Sigmoid colon (tissue), 7 donors: ENCODE measurements around the gene SRP68. TPM values are rescaled to one million over a fixed set of nuclear protein-coding genes. Genes with fewer than 3 reads are reported as not detected.

Experiments used
- DNase-seq: peaks from one replicate; pipeline ENCODE4 v3.0.0-alpha.2; 2019
- H3K27ac ChIP-seq, 4 donors: fragments of 200-600 bp; sonication (generic); one replicate each; pipeline ENCODE4 v1.5.1; 2016 to 2019; ENCODE audit warnings: mild to moderate bottlenecking in 1 of 4
- H3K27me3 ChIP-seq, 3 donors: fragments of 200-600 bp; sonication (generic); one replicate each; pipeline ENCODE4 v1.5.1; 2019; ENCODE audit warnings: mild to moderate bottlenecking in 1 of 3
- H3K36me3 ChIP-seq, 4 donors: fragments of 200-600 bp; sonication (generic); one replicate each; pipeline ENCODE4 v1.5.1; 2016 to 2019
- H3K4me1 ChIP-seq, 4 donors: fragments of 200-600 bp; sonication (generic); one replicate each; pipeline ENCODE4 v1.5.1; 2017 to 2019
- H3K4me3 ChIP-seq, 4 donors: fragments of 200-600 bp; sonication (generic); one replicate each; pipeline ENCODE4 v1.5.1; 2017 to 2019; ENCODE audit warnings: mild to moderate bottlenecking in 2 of 4, moderate library complexity in 1 of 4
- H3K9me3 ChIP-seq, 4 donors: fragments of 200-600 bp in 3 of 4; sonication (generic) in 3 of 4; one replicate each; pipeline versions ENCODE4 v1.5.1 to v1.6.1; 2013 to 2019
- EP300 ChIP-seq, 4 donors: sonication (generic); formaldehyde crosslinking; IDR thresholded peaks; one replicate each; pipeline ENCODE4 v1.6.1; 2017; ENCODE audit warnings: antibody characterized with exemption in 4 of 4
- POLR2A ChIP-seq, 2 donors: fragments of 450-650 bp; IDR thresholded peaks; one replicate each; pipeline ENCODE4 v1.6.1; 2016; ENCODE audit warnings: antibody characterized with exemption in 2 of 2, mild to moderate bottlenecking in 2 of 2, moderate library complexity in 2 of 2
- POLR2AphosphoS5 ChIP-seq, 4 donors: sonication (generic); formaldehyde crosslinking; IDR thresholded peaks; one replicate each; pipeline ENCODE4 v1.6.1; 2017; ENCODE audit warnings: antibody characterized with exemption in 4 of 4
- WGBS, 2 donors: extraction: QIAGEN DNeasy Blood & Tissue Kit; methylation state at CpG; one replicate each; pipeline ENCODE4 v1.1.7; 2013; 5-methylcytosine and 5-hydroxymethylcytosine counted together
- intact Hi-C: fragments of 100-400 bp; cut with DNase I; formaldehyde crosslinking; loops from one replicate; pipeline ENCODE4 v1.15.1; 2023
- polyA plus RNA-seq, 3 donors: library from polyadenylated mRNA; stranded (reverse); fragments of 200-250 nt; gene quantifications; one replicate each; pipeline ENCODE4 v1.2.3, GENCODE V29; 2013
- total RNA-seq, 4 donors: library from RNA; depleted of rRNA; stranded (reverse); fragments of >200 nt; gene quantifications; one replicate each; pipeline ENCODE4 v1.1.0, GENCODE V29; 2016
- TF ChIP-seq, protein P1 (sequence below), 4 experiments: fragments of 450-650 bp in 3 of 4; fragments of 200-600 bp in 1 of 4; IDR thresholded peaks; one replicate each; pipeline ENCODE4 v1.5.1; 2016 to 2019; ENCODE audit warnings: antibody characterized with exemption in 4 of 4, mild to moderate bottlenecking in 3 of 4, moderate library complexity in 2 of 4
- donor health status: healthy with polysubstance abuse.
- donor health status: Bipolar disorder and iron deficiency.
- donor health status: healthy.

Gene SRP68
- total and polyA plus RNA-seq, 7 donors: 37.2 to 60.6 (median 53.1) TPM

DNA sequence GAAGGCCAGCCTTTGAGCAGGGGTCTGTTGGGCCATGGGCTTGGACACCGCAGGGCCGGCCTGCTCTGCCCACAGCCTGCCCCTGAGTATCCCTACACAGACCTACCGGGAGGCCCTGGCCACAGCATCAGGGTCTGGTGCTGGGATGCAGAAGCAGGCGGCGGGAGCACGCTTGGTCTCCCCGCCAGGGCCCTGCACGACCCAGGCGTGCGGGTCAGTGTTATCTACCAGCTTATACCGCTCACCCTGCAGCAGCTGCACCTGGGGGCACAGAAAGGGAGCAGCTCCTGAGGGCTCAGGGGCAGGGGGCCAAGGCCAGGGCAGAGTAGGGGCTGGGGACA lies 54.0 kb downstream of the SRP68 start:
- no peaks in the 10 kb centered on the region for H3K27me3 ChIP-seq
- H3K9me3 ChIP-seq: no peaks in the 10 kb centered on the region
- no peaks in the 10 kb centered on the region for H3K36me3 ChIP-seq
- WGBS, 2 donors: 89 to 94% methylated on average over 11 of the region's 11 CpGs
- intact Hi-C loops: no loop called here
- TF ChIP-seq, protein P1, sequence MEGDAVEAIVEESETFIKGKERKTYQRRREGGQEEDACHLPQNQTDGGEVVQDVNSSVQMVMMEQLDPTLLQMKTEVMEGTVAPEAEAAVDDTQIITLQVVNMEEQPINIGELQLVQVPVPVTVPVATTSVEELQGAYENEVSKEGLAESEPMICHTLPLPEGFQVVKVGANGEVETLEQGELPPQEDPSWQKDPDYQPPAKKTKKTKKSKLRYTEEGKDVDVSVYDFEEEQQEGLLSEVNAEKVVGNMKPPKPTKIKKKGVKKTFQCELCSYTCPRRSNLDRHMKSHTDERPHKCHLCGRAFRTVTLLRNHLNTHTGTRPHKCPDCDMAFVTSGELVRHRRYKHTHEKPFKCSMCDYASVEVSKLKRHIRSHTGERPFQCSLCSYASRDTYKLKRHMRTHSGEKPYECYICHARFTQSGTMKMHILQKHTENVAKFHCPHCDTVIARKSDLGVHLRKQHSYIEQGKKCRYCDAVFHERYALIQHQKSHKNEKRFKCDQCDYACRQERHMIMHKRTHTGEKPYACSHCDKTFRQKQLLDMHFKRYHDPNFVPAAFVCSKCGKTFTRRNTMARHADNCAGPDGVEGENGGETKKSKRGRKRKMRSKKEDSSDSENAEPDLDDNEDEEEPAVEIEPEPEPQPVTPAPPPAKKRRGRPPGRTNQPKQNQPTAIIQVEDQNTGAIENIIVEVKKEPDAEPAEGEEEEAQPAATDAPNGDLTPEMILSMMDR (IDR thresholded peaks at IDR 0.05): no peak
- no peak for TF ChIP-seq POLR2AphosphoS5 (IDR thresholded peaks at IDR 0.05)
- no peak for TF ChIP-seq EP300 (IDR thresholded peaks at IDR 0.05)
- TF ChIP-seq POLR2A (IDR thresholded peaks at IDR 0.05): no peak
- H3K4me1 ChIP-seq: peaks cover 0 to 16% (median 9%) of the 10 kb centered on the region in 4 donors
- no peak overlapping the region for H3K27ac ChIP-seq
- H3K4me3 ChIP-seq: no peak overlapping the region
- no peak for DNase-seq

DNA sequence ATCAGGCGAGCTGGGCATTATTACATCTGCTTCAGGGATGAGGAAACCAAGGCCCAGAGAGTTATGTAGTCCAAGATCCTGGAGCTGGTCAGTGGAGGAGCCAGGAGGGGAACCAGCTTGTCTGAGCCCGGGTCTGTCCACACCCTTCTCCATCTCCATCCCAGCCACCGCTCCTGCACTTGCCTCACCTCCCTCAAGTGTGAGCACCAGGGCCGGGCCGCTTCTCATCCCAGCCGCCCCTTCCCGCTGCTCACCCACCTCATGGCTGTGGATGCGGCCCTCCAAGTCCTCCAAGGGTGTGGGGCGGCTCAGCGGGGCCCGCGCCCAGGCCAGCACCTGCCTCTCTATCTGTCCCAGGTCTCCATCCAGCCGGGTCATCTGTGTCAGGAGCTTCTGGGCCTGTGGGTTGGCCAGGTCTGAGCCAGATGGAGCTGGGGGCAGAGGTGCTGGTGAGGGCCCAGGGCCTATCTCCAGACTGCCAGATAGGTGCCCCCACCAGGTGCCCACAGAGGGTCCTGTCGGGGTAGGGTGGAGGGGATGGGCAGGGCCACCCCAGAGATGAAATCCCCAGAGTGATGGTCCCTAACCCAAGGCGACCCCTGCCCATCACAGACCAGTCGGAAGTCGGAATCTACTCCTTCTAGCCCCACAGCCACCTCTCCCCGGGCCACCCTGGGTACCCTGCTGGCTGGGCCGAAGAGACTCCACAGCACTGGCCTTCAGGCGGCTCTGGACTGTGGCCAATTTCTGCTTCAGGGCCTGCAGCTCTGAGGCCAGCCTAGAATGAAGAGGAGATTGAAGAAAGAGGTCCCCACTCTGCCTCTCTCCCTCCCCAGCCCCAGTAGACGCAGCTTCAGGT lies 54.6 kb downstream of the SRP68 start:
- intact Hi-C loops: no loop called here
- no peaks in the 10 kb centered on the region for H3K9me3 ChIP-seq
- H3K4me3 ChIP-seq: no peak overlapping the region
- no peak for DNase-seq
- no peak overlapping the region for H3K27ac ChIP-seq
- H3K36me3 ChIP-seq: no peaks in the 10 kb centered on the region
- no peaks in the 10 kb centered on the region for H3K27me3 ChIP-seq
- TF ChIP-seq POLR2AphosphoS5 (IDR thresholded peaks at IDR 0.05): no peak
- TF ChIP-seq, protein P1 (IDR thresholded peaks at IDR 0.05): no peak
- no peak for TF ChIP-seq POLR2A (IDR thresholded peaks at IDR 0.05)
- no peak for TF ChIP-seq EP300 (IDR thresholded peaks at IDR 0.05)
- 93% methylated on average over 21 of the region's 21 CpGs for WGBS, 2 donors
- peaks cover 0 to 16% (median 9%) of the 10 kb centered on the region in 4 donors for H3K4me1 ChIP-seq

DNA sequence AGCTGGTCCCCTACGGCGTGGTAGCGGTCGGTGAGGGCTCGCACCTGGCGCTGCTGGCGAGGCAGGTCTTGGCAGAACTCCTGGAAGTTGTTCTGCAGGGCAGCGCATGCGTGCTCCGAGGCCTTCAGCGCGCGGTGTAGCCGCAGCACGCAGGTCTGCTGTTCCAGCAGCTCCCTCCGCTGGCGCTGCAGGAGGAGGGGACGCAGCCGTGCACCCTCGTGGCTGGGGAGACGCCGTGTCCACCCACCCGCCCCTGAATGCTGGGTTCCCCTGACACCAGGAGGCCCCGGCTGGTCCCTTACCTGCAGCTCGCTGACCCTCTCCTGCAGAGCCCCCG lies 57.4 kb downstream of the SRP68 start:
- Histone ChIP-seq H3K9me3 (no peaks in the 10 kb centered on the region), H3K4me3 (no peak overlapping the region), H3K27me3 (no peaks in the 10 kb centered on the region), H3K4me1 (peaks cover 0 to 16% (median 9%) of the 10 kb centered on the region in 4 donors), H3K27ac (no peak overlapping the region), H3K36me3 (no peaks in the 10 kb centered on the region)
- no peak for TF ChIP-seq POLR2AphosphoS5 (IDR thresholded peaks at IDR 0.05)
- no peak for TF ChIP-seq POLR2A (IDR thresholded peaks at IDR 0.05)
- TF ChIP-seq, protein P1 (IDR thresholded peaks at IDR 0.05): no peak
- no peak for TF ChIP-seq EP300 (IDR thresholded peaks at IDR 0.05)
- DNase-seq: no peak
- 88% methylated on average over 26 of the region's 26 CpGs for WGBS, 2 donors
- intact Hi-C loops: loop anchor here (2.0 kb wide), 1 partner anchor 58 kb away; the partner anchor contains the start of gene SRP68

GRCh38 chr17:76014100-76014924 lies 58.0 kb downstream of the SRP68 start:
- intact Hi-C loops: loop anchor here (2.0 kb wide), 1 partner anchor 58 kb away; the partner anchor contains the start of gene SRP68
- peak; percentile 87 for DNase-seq
- Histone ChIP-seq H3K36me3 (no peaks in the 10 kb centered on the region), H3K4me3 (no peak overlapping the region), H3K27me3 (no peaks in the 10 kb centered on the region), H3K27ac (peak overlapping the region in 1 of 4 donors; percentile 6), H3K9me3 (no peaks in the 10 kb centered on the region), H3K4me1 (peaks cover 0 to 16% (median 9%) of the 10 kb centered on the region in 4 donors)
- TF ChIP-seq, protein P1 (IDR thresholded peaks at IDR 0.05): peak; percentile 83 to 97 (median 91)
- TF ChIP-seq POLR2AphosphoS5 (IDR thresholded peaks at IDR 0.05) (no peak), EP300 (IDR thresholded peaks at IDR 0.05) (no peak), POLR2A (IDR thresholded peaks at IDR 0.05) (no peak)
- 21 to 31% methylated on average over 19 of the region's 19 CpGs for WGBS, 2 donors
